Prostate gland (tissue), 2 donors: Measurements from ENCODE around the gene PPFIBP2. TPM values are rescaled to one million over a fixed set of nuclear protein-coding genes. Genes with fewer than 3 reads are reported as not detected.

Source experiments
- DNase-seq: peaks from one replicate; pipeline ENCODE4 v3.0.0-alpha.2; 2019; ENCODE audit warnings: low spot score
- H3K27ac ChIP-seq, 2 donors: fragments of 200-600 bp; sonication (generic); 2 replicates each; pipeline ENCODE4 v1.5.1; 2017 to 2019
- H3K27me3 ChIP-seq: fragments of 200-600 bp; sonication (generic); replicated peaks from 2 replicates; pipeline ENCODE4 v1.5.1; 2019; ENCODE audit not compliant: insufficient read depth
- H3K36me3 ChIP-seq, 2 donors: fragments of 200-600 bp; sonication (generic); 1 replicate in 1 of 2; 2 replicates in 1 of 2; pipeline versions ENCODE4 v1.5.1 to v1.8.1; 2017 to 2019
- H3K4me1 ChIP-seq: fragments of 200-600 bp; sonication (generic); replicated peaks from 2 replicates; pipeline ENCODE4 v1.5.1; 2019
- H3K4me3 ChIP-seq, 2 donors: fragments of 200-600 bp; sonication (generic); 2 replicates each; pipeline ENCODE4 v1.5.1; 2017 to 2019
- H3K9me3 ChIP-seq: fragments of 200-600 bp; sonication (generic); 2 replicates; pipeline ENCODE4 v1.5.1; 2017
- POLR2A ChIP-seq: fragments of 450-650 bp; IDR thresholded peaks from one replicate; pipeline ENCODE4 v1.6.1; 2016; ENCODE audit warnings: antibody characterized with exemption, mild to moderate bottlenecking
- POLR2AphosphoS5 ChIP-seq: sonication (generic); formaldehyde crosslinking; IDR thresholded peaks from one replicate; pipeline ENCODE4 v1.6.1; 2017; ENCODE audit warnings: antibody characterized with exemption
- WGBS: methylation state at CpG from one replicate; pipeline ENCODE4 v1.1.5; 2018; 5-methylcytosine and 5-hydroxymethylcytosine counted together
- intact Hi-C: fragments of 100-400 bp; cut with DNase I; formaldehyde crosslinking; loops from one replicate; pipeline ENCODE4 v1.14.2; 2022
- total RNA-seq, 2 donors: library from RNA; depleted of rRNA; stranded (reverse); fragments of >200 nt; gene quantifications; one replicate each; pipeline ENCODE4 v1.1.0, GENCODE V29; 2016
- TF ChIP-seq, protein P1 (sequence below), 4 experiments: fragments of 200-600 bp in 2 of 4; fragments of 450-650 bp in 2 of 4; sonication (generic) in 2 of 4; IDR thresholded peaks; 1 replicate in 3 of 4; 2 replicates in 1 of 4; pipeline ENCODE4 v1.5.1; 2016 to 2019; ENCODE audit warnings: antibody characterized with exemption in 4 of 4, mild to moderate bottlenecking in 2 of 4, moderate library complexity in 2 of 4

Gene PPFIBP2
- total RNA-seq, 2 donors from 2014 or later = 76.3 to 88.3 TPM

DNA sequence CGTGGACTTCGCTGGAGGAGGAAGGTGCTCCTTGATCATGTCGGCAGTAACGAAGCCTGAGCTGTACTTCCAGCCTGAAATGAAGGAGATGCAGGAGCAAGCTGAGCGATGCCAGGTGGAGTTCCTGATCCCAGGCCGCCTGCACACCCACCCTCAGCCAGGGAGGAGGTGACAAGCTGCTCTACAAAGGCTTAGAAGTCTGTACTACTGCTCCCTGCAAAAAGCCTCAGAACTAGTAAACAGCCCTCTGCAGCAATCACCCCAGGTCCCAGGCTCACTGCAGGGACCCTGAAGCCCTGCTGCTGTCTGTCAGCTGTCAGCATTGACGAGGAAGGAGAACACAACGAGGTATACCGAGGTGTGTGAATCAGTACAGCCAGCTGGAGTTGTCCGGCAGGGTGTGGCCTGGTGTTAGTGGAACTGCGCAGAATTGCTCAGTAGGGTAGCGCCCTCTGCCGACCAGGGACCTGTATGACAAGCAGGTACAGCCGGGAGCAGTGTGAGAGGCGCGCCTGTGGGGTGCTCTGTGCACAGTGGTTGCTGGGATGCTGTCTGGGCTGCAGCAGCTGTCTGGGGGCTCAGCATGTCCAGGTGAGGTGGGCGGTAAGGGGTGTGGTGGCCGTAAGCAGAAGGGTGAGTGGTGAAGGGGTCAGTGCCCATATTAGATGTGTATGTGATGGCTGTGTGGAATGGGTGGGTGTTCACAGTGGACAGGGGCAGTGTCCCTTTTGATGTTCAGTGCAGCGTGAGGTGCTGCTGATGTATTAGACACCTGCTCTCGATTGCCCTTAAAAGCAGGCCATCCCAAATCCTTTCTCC is 151.9 kb downstream of the PPFIBP2 start:
- no peak overlapping the region for H3K4me3 ChIP-seq
- no peak overlapping the region for H3K27ac ChIP-seq
- DNase-seq = peak; percentile 77
- H3K27me3 ChIP-seq = no peaks in the 10 kb centered on the region
- no peak for TF ChIP-seq POLR2A
- TF ChIP-seq POLR2AphosphoS5 = peak; percentile 41
- TF ChIP-seq, protein P1, sequence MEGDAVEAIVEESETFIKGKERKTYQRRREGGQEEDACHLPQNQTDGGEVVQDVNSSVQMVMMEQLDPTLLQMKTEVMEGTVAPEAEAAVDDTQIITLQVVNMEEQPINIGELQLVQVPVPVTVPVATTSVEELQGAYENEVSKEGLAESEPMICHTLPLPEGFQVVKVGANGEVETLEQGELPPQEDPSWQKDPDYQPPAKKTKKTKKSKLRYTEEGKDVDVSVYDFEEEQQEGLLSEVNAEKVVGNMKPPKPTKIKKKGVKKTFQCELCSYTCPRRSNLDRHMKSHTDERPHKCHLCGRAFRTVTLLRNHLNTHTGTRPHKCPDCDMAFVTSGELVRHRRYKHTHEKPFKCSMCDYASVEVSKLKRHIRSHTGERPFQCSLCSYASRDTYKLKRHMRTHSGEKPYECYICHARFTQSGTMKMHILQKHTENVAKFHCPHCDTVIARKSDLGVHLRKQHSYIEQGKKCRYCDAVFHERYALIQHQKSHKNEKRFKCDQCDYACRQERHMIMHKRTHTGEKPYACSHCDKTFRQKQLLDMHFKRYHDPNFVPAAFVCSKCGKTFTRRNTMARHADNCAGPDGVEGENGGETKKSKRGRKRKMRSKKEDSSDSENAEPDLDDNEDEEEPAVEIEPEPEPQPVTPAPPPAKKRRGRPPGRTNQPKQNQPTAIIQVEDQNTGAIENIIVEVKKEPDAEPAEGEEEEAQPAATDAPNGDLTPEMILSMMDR (IDR thresholded peaks at IDR 0.05) = peak; percentile 61 to 92 (median 87)
- H3K9me3 ChIP-seq = no peaks in the 10 kb centered on the region
- intact Hi-C loops = loop anchor here (5.0 kb wide), 1 partner anchor 153 kb away; the partner anchor contains the start of gene PPFIBP2
- H3K36me3 ChIP-seq = no peaks in the 10 kb centered on the region
- WGBS = 55% methylated on average over 19 of the region's 20 CpGs
- H3K4me1 ChIP-seq = no peaks in the 10 kb centered on the region

DNA sequence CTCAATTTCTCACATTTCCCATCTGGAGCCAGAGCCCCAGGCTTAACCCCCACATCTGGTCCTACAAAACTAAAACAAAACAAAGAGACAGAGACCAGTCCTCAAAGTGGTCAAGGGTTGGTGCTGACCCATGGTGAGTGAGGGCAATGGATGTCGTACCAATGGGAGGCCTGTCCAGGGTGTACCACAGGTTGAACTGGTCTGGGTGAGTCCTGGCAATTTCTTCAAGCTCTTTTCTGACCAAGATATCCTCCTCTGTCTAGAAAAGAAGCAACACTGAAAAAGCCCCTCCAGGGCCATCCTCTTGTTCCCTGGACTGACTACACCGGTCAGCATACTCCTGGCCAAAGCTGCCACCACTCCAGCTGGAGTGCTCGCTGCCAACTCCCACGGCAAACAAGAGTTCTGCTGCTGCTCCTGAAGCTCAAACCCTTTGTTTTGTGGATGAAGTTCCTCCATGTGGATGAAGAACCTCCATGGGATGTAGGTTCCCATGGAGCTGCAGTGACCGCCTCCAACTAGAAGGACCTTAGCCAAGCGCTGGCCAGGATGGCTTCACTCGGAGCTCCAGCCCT is 152.6 kb downstream of the PPFIBP2 start:
- DNase-seq = no peak
- TF ChIP-seq, protein P1 (IDR thresholded peaks at IDR 0.05) = no peak
- TF ChIP-seq POLR2AphosphoS5 = no peak
- TF ChIP-seq POLR2A = no peak
- no peak overlapping the region for H3K4me3 ChIP-seq
- H3K36me3 ChIP-seq = no peaks in the 10 kb centered on the region
- H3K9me3 ChIP-seq = no peaks in the 10 kb centered on the region
- H3K4me1 ChIP-seq = peaks cover 3% of the 10 kb centered on the region
- H3K27ac ChIP-seq = no peak overlapping the region
- WGBS = 85% methylated on average over 7 of the region's 7 CpGs
- H3K27me3 ChIP-seq = no peaks in the 10 kb centered on the region
- intact Hi-C loops = loop anchor here (5.0 kb wide), 1 partner anchor 154 kb away; the partner anchor contains the start of gene PPFIBP2

DNA sequence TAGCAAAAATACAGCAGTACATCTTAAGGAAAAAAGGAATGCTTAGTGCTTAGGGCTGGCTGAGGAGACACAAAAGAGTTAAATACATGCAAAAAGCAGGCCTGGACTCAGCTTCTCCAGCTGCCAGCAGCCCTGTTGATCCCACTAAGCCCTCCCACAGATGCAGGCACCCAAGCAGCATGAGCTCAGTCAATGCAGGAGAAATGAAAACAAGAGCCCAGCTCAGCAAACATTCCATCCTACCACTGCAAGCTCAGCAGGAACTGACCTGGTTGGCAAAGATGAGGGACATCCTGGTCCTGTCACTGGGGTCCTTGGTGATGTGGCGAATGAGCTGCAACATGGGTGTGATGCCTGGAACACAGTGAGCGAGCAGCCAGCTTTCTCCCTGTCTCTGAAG is 153.7 kb downstream of the PPFIBP2 start:
- Histone ChIP-seq H3K4me1 (peaks cover 3% of the 10 kb centered on the region), H3K9me3 (no peaks in the 10 kb centered on the region), H3K4me3 (no peak overlapping the region), H3K27me3 (no peaks in the 10 kb centered on the region), H3K27ac (no peak overlapping the region), H3K36me3 (no peaks in the 10 kb centered on the region)
- DNase-seq = no peak
- intact Hi-C loops = loop anchor here (5.0 kb wide), 1 partner anchor 155 kb away; the partner anchor contains the start of gene PPFIBP2
- 88% methylated on average over 2 of the region's 2 CpGs for WGBS
- TF ChIP-seq POLR2A (no peak), POLR2AphosphoS5 (no peak)
- TF ChIP-seq, protein P1 (IDR thresholded peaks at IDR 0.05) = no peak

DNA sequence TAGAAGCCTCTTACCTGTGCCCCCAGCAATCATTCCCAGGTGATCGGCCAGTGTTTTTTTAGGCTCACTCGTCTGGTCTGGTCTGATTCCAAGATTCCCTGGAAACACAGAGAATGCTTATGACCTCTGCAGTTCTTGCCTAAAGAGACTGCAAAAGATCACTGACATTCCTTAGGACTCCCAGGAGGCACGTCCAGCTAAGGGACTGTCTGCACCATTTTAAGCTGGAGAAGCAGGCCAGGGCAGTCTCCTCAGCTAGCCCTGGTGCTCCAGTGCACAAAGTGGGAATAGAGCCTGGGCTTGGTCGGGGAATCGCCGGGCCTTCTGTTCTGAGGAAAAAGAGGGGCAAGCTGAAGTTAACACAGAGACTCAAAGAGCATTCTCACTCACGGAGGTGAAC is 154.7 kb downstream of the PPFIBP2 start:
- no peaks in the 10 kb centered on the region for H3K36me3 ChIP-seq
- peaks cover 3% of the 10 kb centered on the region for H3K4me1 ChIP-seq
- WGBS = 78% methylated on average over 7 of the region's 7 CpGs
- no peak for DNase-seq
- intact Hi-C loops = loop anchor here (5.0 kb wide), 1 partner anchor 156 kb away; the partner anchor contains the start of gene PPFIBP2
- no peak for TF ChIP-seq POLR2AphosphoS5
- no peaks in the 10 kb centered on the region for H3K9me3 ChIP-seq
- no peaks in the 10 kb centered on the region for H3K27me3 ChIP-seq
- no peak overlapping the region for H3K4me3 ChIP-seq
- H3K27ac ChIP-seq = no peak overlapping the region

DNA sequence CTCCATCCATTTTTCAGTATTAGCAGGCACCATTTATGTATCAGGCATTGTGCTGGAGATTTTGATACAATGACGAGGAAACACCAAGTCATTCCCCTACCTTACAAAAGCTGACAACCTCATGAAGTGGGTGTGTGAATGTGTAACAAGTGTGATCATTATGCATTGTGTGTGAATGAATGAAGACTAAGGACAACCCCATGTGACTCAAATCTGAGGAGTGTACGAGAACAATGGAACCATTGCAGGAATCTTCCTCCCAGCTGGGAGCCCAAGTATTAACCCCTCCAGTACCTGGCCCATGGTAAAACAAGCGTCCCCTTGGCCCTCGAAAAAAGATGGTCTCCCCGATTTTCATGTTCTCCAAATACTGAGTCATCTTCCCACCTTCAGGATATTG is 155.1 kb downstream of the PPFIBP2 start:
- H3K9me3 ChIP-seq = no peaks in the 10 kb centered on the region
- WGBS = 66% methylated on average over 5 of the region's 5 CpGs
- H3K36me3 ChIP-seq = no peaks in the 10 kb centered on the region
- no peak overlapping the region for H3K27ac ChIP-seq
- TF ChIP-seq POLR2AphosphoS5 (no peak), POLR2A (no peak)
- TF ChIP-seq, protein P1 (IDR thresholded peaks at IDR 0.05) = no peak
- intact Hi-C loops = loop anchor here (5.0 kb wide), 1 partner anchor 157 kb away; the partner anchor contains the start of gene PPFIBP2
- DNase-seq = no peak
- H3K4me1 ChIP-seq = peaks cover 3% of the 10 kb centered on the region
- no peak overlapping the region for H3K4me3 ChIP-seq
- H3K27me3 ChIP-seq = no peaks in the 10 kb centered on the region
